Activated naive CD4-positive, alpha-beta T cell treated with anti-CD3 and anti-CD28 coated beads, Interleukin-2, amount 50 U/mL, for 16 hours (primary cell): ENCODE results near the gene SRP54.
"Not testable (repeated sequence)": the region's sequence is repeated elsewhere in the genome, so short reads cannot be mapped to it uniquely, and the experiment has no call there.

Experiments
- DNase-seq: peaks from one replicate; pipeline ENCODE4 v3.0.0-alpha.2; 2020

Gene SRP54

GRCh38 chr14:35050652-35051051, 67.9 kb downstream of the SRP54 start:
- DNase-seq, result no peak

GRCh38 chr14:35051796-35052195, 69.0 kb downstream of the SRP54 start:
- no peak for DNase-seq

- DNase-seq, result no peak
Measured at GRCh38 chr14:35052637-35053036, 69.8 kb downstream of the SRP54 start.

GRCh38 chr14:35061113-35061791, 78.5 kb downstream of the SRP54 start:
- not testable (repeated sequence) for DNase-seq

GRCh38 chr14:35065731-35066130, 82.9 kb downstream of the SRP54 start:
- not testable (repeated sequence) for DNase-seq

GRCh38 chr14:35068238-35069012, 85.6 kb downstream of the SRP54 start:
- DNase-seq, result no peak

GRCh38 chr14:35072226-35072625, 89.4 kb downstream of the SRP54 start:
- no peak for DNase-seq

- DNase-seq, result no peak
Measured at GRCh38 chr14:35073486-35073885, 90.7 kb downstream of the SRP54 start.

GRCh38 chr14:35078082-35078481, 95.3 kb downstream of the SRP54 start:
- no peak for DNase-seq
